Keratinocyte (primary cell): Measurements from ENCODE around the gene WT1. TPM values are rescaled to one million over a fixed set of nuclear protein-coding genes. Genes with fewer than 3 reads are reported as not detected.

ENCODE experiments used
- DNase-seq: peaks from one replicate; pipeline ENCODE4 v3.0.0-alpha.2; 2011; ENCODE audit warnings: low read depth, missing footprints, low spot score
- FAIRE-seq: peaks from 2 replicates; lab custom pipeline; 2011; peaks lifted over from hg19 to GRCh38; lab: Jason Lieb, UNC
- H2AFZ ChIP-seq: 2 replicates; pipeline ENCODE4 v1.6.0; 2012; ENCODE audit warnings: low read length, control low read depth, inconsistent platforms; ENCODE audit not compliant: control insufficient read depth
- H3K27ac ChIP-seq: 2 replicates; pipeline ENCODE4 v1.5.1; 2011; ENCODE audit warnings: low read length; ENCODE audit not compliant: control insufficient read depth, insufficient read depth
- H3K27me3 ChIP-seq: 3 replicates; pipeline ENCODE4 v1.6.0; 2011; ENCODE audit warnings: low read length; ENCODE audit not compliant: control insufficient read depth, insufficient read depth; ENCODE audit errors: extremely low read depth
- H3K36me3 ChIP-seq, 2 experiments: 2 replicates in 1 of 2; 3 replicates in 1 of 2; pipeline ENCODE4 v1.5.1; 2011; ENCODE audit warnings: low read length in 2 of 2, mild to moderate bottlenecking in 1 of 2; ENCODE audit not compliant: control insufficient read depth in 2 of 2, insufficient read depth in 2 of 2; ENCODE audit errors: extremely low read depth in 1 of 2
- H3K4me1 ChIP-seq: 3 replicates; pipeline ENCODE4 v1.5.1; 2011; ENCODE audit warnings: low read length; ENCODE audit not compliant: control insufficient read depth, insufficient read depth; ENCODE audit errors: extremely low read depth
- H3K4me2 ChIP-seq: 3 replicates; pipeline ENCODE4 v1.6.0; 2011; ENCODE audit warnings: low read depth, low read length; ENCODE audit not compliant: control insufficient read depth, insufficient read depth; ENCODE audit errors: extremely low read depth
- H3K4me3 ChIP-seq, 3 experiments: fragments of 200-600 bp in 1 of 3; sonication (generic) in 1 of 3; 2 replicates in 2 of 3; 3 replicates in 1 of 3; pipeline ENCODE4 v1.5.1; 2011 to 2016; ENCODE audit warnings: low read length in 3 of 3, mild to moderate bottlenecking in 3 of 3, control low read depth in 2 of 3, inconsistent platforms in 1 of 3, low read depth in 1 of 3, mixed read lengths in 1 of 3, mixed run types in 1 of 3, moderate library complexity in 1 of 3; ENCODE audit not compliant: control insufficient read depth in 2 of 3, insufficient read depth in 2 of 3; ENCODE audit errors: extremely low read depth in 1 of 3
- H3K79me2 ChIP-seq: 2 replicates; pipeline ENCODE4 v1.6.0; 2012; ENCODE audit warnings: low read length; ENCODE audit not compliant: control insufficient read depth, insufficient read depth
- H3K9ac ChIP-seq: 3 replicates; pipeline ENCODE4 v1.6.0; 2011; ENCODE audit warnings: low read length; ENCODE audit not compliant: control insufficient read depth, insufficient read depth; ENCODE audit errors: extremely low read depth
- H3K9me1 ChIP-seq: 3 replicates; pipeline ENCODE4 v1.6.0; 2011; ENCODE audit warnings: low read length; ENCODE audit not compliant: control insufficient read depth, insufficient read depth; ENCODE audit errors: extremely low read depth
- H3K9me3 ChIP-seq: 2 replicates; pipeline ENCODE4 v1.5.1; 2012; ENCODE audit warnings: low read depth, low read length; ENCODE audit not compliant: control insufficient read depth
- H4K20me1 ChIP-seq: 3 replicates; pipeline ENCODE4 v1.6.0; 2011; ENCODE audit warnings: low read length; ENCODE audit not compliant: control insufficient read depth, insufficient read depth; ENCODE audit errors: extremely low read depth
- CTCF ChIP-seq, 3 experiments: IDR thresholded peaks in 1 of 3; conservative IDR thresholded peaks in 1 of 3; optimal IDR thresholded peaks in 1 of 3; 2 replicates in 2 of 3; 3 replicates in 1 of 3; pipeline versions ENCODE3 to v1.5.1; 2011; ENCODE audit warnings: low read length in 3 of 3, mild to moderate bottlenecking in 3 of 3, moderate library complexity in 2 of 3, control low read depth in 1 of 3, inconsistent platforms in 1 of 3; ENCODE audit not compliant: insufficient read depth in 2 of 3; ENCODE audit errors: extremely low read depth in 1 of 3
- EZH2 ChIP-seq: IDR thresholded peaks from one replicate; pipeline ENCODE4 v1.6.1; 2012; ENCODE audit warnings: inconsistent platforms, mild to moderate bottlenecking, low read length, moderate library complexity
- dilution Hi-C: fragments of 300-500 bp; cut with MboI; formaldehyde crosslinking; loops from one replicate; pipeline ENCODE4 v1.7.0; 2020; ENCODE audit warnings: low sequenced_read_pairs; ENCODE audit not compliant: extremely low pct_ligation_motif_present
- polyA plus RNA-seq, 5 experiments: library from polyadenylated mRNA; depleted of rRNA in 3 of 5; stranded (reverse) in 3 of 5; stranded (forward) in 1 of 5; unstranded in 1 of 5; fragments of >200 nt; gene quantifications; 1 replicate in 1 of 5; 2 replicates in 3 of 5; 3 replicates in 1 of 5; pipeline versions ENCODE4 v1.2.1 to v1.2.3, GENCODE V29; 2011 to 2012; ENCODE audit warnings: missing spikeins in 2 of 5, low read depth in 1 of 5, low replicate concordance in 1 of 5

WT1 gene
- polyA plus RNA-seq, 1 donor (not counting 4 experiments of a cell fraction or from before 2014, with no cell fraction given), result not detected

GRCh38 chr11:32478277-32478731, 43.0 kb upstream of the WT1 start:
- Histone ChIP-seq H3K4me3 (no peak overlapping the region), H3K4me1 (no peaks in the 10 kb centered on the region), H3K79me2 (no peaks in the 10 kb centered on the region), H3K4me2 (no peak overlapping the region), H3K9me1 (no peaks in the 10 kb centered on the region), H3K36me3 (no peaks in the 10 kb centered on the region), H4K20me1 (no peaks in the 10 kb centered on the region), H3K9me3 (no peaks in the 10 kb centered on the region), H3K27me3 (no peaks in the 10 kb centered on the region), H2AFZ (no peak overlapping the region), H3K9ac (no peak overlapping the region), H3K27ac (no peak overlapping the region)
- FAIRE-seq (no peak), DNase-seq (no peak)
- TF ChIP-seq CTCF (optimal IDR thresholded peaks at IDR 0.05 in 1 of 3, IDR thresholded peaks at IDR 0.05 in 1 of 3, conservative IDR thresholded peaks at IDR 0.05 in 1 of 3; ENCODE audit: extremely low read depth in 1 of 3, insufficient read depth in 2 of 3, low read length in 3 of 3), result no peak
- no peak for TF ChIP-seq EZH2
- dilution Hi-C loops, result no loop called here

GRCh38 chr11:32473282-32473909, 38.1 kb upstream of the WT1 start:
- no peak overlapping the region for H3K27ac ChIP-seq
- no peak overlapping the region for H3K4me3 ChIP-seq
- H3K9me3 ChIP-seq, result no peaks in the 10 kb centered on the region
- no peaks in the 10 kb centered on the region for H3K9me1 ChIP-seq
- no peak overlapping the region for H3K4me2 ChIP-seq
- H3K27me3 ChIP-seq, result no peaks in the 10 kb centered on the region
- TF ChIP-seq EZH2 (no peak), CTCF (optimal IDR thresholded peaks at IDR 0.05 in 1 of 3, IDR thresholded peaks at IDR 0.05 in 1 of 3, conservative IDR thresholded peaks at IDR 0.05 in 1 of 3; ENCODE audit: extremely low read depth in 1 of 3, insufficient read depth in 2 of 3, low read length in 3 of 3) (no peak)
- no peak overlapping the region for H2AFZ ChIP-seq
- H3K79me2 ChIP-seq, result no peaks in the 10 kb centered on the region
- H3K9ac ChIP-seq, result no peak overlapping the region
- H3K36me3 ChIP-seq, result no peaks in the 10 kb centered on the region
- FAIRE-seq, result no peak
- no peaks in the 10 kb centered on the region for H3K4me1 ChIP-seq
- H4K20me1 ChIP-seq, result no peaks in the 10 kb centered on the region
- dilution Hi-C loops, result no loop called here
- DNase-seq, result no peak
